ENCODE data around the gene GARNL3. TPM values are rescaled to one million over a fixed set of nuclear protein-coding genes. Genes with fewer than 3 reads are reported as not detected.

Gene GARNL3
- polyA plus RNA-seq, 1 donor from 2014 or later: 20.0 TPM

DNA sequence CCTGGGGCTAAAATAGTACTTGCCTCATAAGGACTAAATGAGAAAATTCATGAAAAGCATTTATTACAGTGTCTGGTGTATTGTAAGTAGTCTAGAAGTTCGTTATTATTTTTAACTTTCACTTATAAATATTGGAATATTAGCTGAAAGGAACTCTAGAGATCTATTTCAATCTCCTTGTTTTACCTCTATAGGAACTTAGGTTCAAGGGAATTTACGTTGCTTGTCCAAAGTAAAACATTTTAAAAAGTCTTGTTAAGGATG, 55.5 kb downstream of the GARNL3 start:
- Histone ChIP-seq H3K4me2 (ENCODE audit: low read length) (no peak overlapping the region), H3K9ac (ENCODE audit: low read length) (no peak overlapping the region), H3K4me3 (ENCODE audit: low read length) (no peak overlapping the region), H3K27me3 (ENCODE audit: insufficient read depth, low read depth, low read length) (no peaks in the 10 kb centered on the region), H2AFZ (ENCODE audit: low read depth, low read length) (no peak overlapping the region), H3K9me3 (ENCODE audit: low read length) (no peaks in the 10 kb centered on the region), H3K36me3 (ENCODE audit: insufficient read depth, low read length) (no peaks in the 10 kb centered on the region), H3F3A (ENCODE audit: insufficient read depth, low read length, poor library complexity, severe bottlenecking) (no peaks in the 10 kb centered on the region), H3K9me2 (ENCODE audit: insufficient read depth, low read length) (no peaks in the 10 kb centered on the region), H3K27ac (ENCODE audit: low read length) (no peak overlapping the region), H4K20me1 (ENCODE audit: insufficient read depth) (no peaks in the 10 kb centered on the region), H3K79me2 (replicated peaks; ENCODE audit: insufficient read depth, low read length) (no peaks in the 10 kb centered on the region)
- TF ChIP-seq SMC3 (conservative IDR thresholded peaks at IDR 0.05; ENCODE audit: poor library complexity) (no peak), EP300 (conservative IDR thresholded peaks at IDR 0.05; ENCODE audit: poor library complexity, severe bottlenecking) (no peak), RAD21 (conservative IDR thresholded peaks at IDR 0.05) (no peak), TAF1 (IDR thresholded peaks at IDR 0.05; ENCODE audit: low read depth) (no peak), EZH2 (IDR thresholded peaks at IDR 0.05; ENCODE audit: borderline replicate concordance, insufficient read depth, low read length, poor library complexity, severe bottlenecking) (no peak), POLR2AphosphoS5 (IDR thresholded peaks at IDR 0.05) (no peak), MXI1 (conservative IDR thresholded peaks at IDR 0.05; ENCODE audit: poor library complexity, severe bottlenecking) (no peak), REST (IDR thresholded peaks at IDR 0.05; ENCODE audit: borderline replicate concordance) (no peak)
- TF ChIP-seq, protein P1, sequence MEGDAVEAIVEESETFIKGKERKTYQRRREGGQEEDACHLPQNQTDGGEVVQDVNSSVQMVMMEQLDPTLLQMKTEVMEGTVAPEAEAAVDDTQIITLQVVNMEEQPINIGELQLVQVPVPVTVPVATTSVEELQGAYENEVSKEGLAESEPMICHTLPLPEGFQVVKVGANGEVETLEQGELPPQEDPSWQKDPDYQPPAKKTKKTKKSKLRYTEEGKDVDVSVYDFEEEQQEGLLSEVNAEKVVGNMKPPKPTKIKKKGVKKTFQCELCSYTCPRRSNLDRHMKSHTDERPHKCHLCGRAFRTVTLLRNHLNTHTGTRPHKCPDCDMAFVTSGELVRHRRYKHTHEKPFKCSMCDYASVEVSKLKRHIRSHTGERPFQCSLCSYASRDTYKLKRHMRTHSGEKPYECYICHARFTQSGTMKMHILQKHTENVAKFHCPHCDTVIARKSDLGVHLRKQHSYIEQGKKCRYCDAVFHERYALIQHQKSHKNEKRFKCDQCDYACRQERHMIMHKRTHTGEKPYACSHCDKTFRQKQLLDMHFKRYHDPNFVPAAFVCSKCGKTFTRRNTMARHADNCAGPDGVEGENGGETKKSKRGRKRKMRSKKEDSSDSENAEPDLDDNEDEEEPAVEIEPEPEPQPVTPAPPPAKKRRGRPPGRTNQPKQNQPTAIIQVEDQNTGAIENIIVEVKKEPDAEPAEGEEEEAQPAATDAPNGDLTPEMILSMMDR (IDR thresholded peaks at IDR 0.05; ENCODE audit: poor library complexity, severe bottlenecking): no peak

- TF ChIP-seq POLR2AphosphoS5 (IDR thresholded peaks at IDR 0.05) (no peak), TAF1 (IDR thresholded peaks at IDR 0.05; ENCODE audit: low read depth) (no peak), MXI1 (conservative IDR thresholded peaks at IDR 0.05; ENCODE audit: poor library complexity, severe bottlenecking) (no peak), REST (IDR thresholded peaks at IDR 0.05; ENCODE audit: borderline replicate concordance) (no peak), RAD21 (conservative IDR thresholded peaks at IDR 0.05) (no peak), EP300 (conservative IDR thresholded peaks at IDR 0.05; ENCODE audit: poor library complexity, severe bottlenecking) (no peak), EZH2 (IDR thresholded peaks at IDR 0.05; ENCODE audit: borderline replicate concordance, insufficient read depth, low read length, poor library complexity, severe bottlenecking) (no peak), SMC3 (conservative IDR thresholded peaks at IDR 0.05; ENCODE audit: poor library complexity) (no peak)
- TF ChIP-seq, protein P1 (IDR thresholded peaks at IDR 0.05; ENCODE audit: poor library complexity, severe bottlenecking): no peak
- Histone ChIP-seq H4K20me1 (ENCODE audit: insufficient read depth) (no peaks in the 10 kb centered on the region), H3K27ac (ENCODE audit: low read length) (no peak overlapping the region), H3K36me3 (ENCODE audit: insufficient read depth, low read length) (no peaks in the 10 kb centered on the region), H3K79me2 (replicated peaks; ENCODE audit: insufficient read depth, low read length) (no peaks in the 10 kb centered on the region), H2AFZ (ENCODE audit: low read depth, low read length) (no peak overlapping the region), H3K9ac (ENCODE audit: low read length) (no peak overlapping the region), H3K27me3 (ENCODE audit: insufficient read depth, low read depth, low read length) (no peaks in the 10 kb centered on the region), H3K4me2 (ENCODE audit: low read length) (no peak overlapping the region), H3K4me3 (ENCODE audit: low read length) (no peak overlapping the region), H3K9me2 (ENCODE audit: insufficient read depth, low read length) (no peaks in the 10 kb centered on the region), H3F3A (ENCODE audit: insufficient read depth, low read length, poor library complexity, severe bottlenecking) (no peaks in the 10 kb centered on the region), H3K9me3 (ENCODE audit: low read length) (no peaks in the 10 kb centered on the region)
Observed at GRCh38 chr9:127323393-127323792, 58.8 kb downstream of the GARNL3 start.

All from neural cell (in vitro differentiated cells).